Measurements from ENCODE around the gene RRP36.

DNA sequence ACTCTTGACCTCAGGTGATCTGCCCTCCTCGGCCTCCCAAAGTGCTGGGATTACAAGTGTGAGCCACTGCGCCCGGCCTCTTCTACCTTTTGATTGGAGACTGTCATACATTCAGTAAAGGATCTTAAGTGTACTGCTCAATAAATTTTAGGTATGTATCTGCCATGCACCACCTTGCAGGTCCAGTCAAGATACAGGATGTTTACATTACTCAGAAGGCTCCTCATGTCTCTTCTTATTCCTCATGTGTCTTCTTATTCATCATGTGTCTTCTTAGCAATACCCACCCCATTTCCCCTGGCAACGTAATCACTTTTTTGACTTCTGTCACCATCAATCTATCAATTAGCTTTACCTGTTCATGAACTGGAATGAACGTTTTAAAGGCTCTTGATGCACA lies 15.6 kb upstream of the RRP36 start:
- TF ChIP-seq, protein P1, sequence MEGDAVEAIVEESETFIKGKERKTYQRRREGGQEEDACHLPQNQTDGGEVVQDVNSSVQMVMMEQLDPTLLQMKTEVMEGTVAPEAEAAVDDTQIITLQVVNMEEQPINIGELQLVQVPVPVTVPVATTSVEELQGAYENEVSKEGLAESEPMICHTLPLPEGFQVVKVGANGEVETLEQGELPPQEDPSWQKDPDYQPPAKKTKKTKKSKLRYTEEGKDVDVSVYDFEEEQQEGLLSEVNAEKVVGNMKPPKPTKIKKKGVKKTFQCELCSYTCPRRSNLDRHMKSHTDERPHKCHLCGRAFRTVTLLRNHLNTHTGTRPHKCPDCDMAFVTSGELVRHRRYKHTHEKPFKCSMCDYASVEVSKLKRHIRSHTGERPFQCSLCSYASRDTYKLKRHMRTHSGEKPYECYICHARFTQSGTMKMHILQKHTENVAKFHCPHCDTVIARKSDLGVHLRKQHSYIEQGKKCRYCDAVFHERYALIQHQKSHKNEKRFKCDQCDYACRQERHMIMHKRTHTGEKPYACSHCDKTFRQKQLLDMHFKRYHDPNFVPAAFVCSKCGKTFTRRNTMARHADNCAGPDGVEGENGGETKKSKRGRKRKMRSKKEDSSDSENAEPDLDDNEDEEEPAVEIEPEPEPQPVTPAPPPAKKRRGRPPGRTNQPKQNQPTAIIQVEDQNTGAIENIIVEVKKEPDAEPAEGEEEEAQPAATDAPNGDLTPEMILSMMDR (IDR thresholded peaks at IDR 0.05), result no peak
- TF ChIP-seq POLR2A (IDR thresholded peaks at IDR 0.05), result no peak
